GM18520 (cell line): ENCODE measurements around the gene TENT5C.

Source experiments
- ATAC-seq: cut with Tn5 transposase; IDR thresholded peaks from one replicate; pipeline ENCODE4 v1.9.1; 2021; ENCODE audit not compliant: unreplicated experiment

TENT5C gene

DNA sequence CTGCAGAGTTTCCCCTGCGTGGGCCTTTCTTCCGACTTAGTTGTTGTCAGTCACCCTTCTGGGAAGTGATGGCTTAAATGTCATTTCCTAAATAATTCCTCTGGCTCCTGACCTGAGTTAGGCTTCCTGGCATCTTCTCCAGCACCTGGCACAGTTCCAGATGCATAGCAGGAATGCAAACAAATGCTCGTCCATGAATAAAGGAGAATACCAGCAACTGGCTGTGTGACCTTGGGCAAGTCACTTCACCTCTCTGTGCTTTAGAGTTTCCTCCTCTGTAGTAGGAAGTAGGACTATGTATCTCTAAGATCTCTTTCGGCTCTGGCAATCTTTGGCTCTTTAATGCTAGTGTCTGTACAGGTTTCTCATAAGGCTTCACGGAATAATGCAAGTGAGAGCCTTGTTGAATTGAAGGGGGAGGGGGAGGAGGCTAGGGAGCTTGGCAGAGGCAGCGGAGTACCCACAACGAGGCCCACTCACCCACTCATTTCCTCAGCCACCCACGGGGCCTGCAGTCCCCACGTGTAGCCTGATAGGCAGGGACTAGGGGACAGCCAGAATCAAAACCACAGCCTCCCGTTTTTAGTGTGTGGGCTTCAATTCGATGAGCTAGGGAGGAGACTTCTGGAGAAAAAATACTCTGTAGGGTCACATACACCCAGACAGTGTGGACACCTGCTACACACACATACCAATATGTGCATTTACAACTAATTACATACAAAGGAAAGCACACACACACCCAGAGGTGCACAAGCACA lies 48.1 kb downstream of the TENT5C start:
- ATAC-seq, result no peak

DNA sequence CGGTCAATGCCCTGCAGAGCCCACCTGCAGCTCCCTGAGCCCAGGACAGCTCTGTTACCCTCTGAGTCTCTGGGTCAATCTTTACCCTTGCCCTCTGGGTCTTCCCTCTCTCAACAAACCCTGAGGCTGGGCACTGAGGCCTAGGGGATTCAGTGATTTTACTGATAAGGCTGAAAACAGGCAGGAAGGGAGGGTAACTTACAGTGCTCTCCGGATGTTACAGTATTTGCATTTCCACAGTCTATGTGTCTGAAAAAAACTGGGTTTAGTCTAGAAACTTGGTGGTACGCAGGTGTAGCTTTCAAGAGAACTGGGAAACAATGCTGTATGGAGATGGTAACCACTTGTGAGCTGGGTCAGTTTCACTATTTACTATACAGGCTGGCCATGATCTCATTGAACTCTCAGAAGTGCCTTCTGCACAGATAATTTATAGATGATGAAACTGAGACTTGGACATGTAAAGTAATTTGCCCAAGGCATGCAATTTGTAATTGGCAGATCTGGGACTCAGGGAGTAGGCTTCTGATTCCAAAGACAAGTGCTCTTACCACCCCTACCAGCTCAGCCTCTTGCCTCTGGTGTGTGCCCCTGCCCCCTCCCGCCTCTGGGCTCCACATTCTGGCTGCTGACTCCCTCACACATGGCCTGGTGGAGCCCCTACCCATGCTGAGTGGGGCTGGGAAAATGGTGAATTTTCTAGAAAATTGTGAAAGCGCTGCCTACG lies 48.8 kb downstream of the TENT5C start:
- peak; percentile 90 for ATAC-seq

DNA sequence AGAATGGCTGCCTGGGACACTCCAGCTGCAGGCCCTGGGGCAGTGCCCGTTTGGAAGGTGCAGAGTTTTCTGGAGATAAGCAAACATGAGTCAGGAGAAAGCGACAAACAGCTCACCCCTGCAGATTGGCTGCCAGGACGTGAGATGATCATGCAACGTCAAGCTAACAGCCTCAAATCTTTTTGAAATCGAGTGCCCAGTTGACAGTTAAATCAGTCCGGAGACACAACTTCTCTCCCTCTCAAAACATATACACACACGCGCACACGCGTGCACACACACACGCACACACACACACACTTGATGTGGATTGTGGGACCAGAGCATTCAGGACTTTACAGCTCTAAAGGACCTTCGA lies 49.4 kb downstream of the TENT5C start:
- no peak for ATAC-seq

DNA sequence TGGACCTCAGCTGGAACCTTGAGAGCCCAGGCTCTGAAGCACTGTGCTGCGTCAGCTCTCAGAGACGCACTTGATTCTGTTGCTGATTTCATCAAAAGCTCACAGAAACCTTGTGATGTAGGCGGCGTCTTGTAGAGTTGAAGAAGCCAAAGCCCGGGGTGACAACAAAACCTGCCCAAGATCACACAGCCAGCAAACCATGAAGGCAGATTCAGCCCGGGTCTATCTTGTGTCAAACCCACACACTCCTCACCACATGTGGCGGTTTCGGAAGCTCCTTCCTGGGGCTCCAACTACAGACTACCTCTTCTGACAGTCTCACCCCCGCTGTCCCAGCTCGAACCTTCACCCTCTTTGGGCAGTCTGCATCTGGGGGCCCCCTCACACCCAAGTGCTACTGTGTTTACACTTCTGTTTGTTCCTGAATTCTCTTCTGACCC lies 50.4 kb downstream of the TENT5C start:
- ATAC-seq, result peak; percentile 35

DNA sequence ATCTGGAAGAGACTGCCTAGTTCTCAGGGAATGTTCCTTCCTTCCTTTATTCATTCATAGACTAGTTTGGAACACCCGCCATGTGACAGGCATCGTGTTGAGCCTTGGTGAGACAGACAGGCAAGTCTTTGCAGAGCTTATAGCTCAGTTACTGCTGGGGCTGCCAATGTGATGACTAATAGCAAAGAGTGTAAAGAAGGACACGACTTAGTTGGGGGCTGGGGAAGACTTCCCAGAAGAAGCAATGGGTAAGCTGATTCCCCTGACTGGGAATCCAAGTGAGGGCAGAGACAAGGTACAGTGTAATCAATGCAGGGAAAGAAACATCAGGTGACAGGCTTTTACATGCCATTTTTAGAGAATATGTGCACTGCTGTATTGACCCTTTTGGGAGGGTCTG lies 51.2 kb downstream of the TENT5C start:
- ATAC-seq, result no peak

DNA sequence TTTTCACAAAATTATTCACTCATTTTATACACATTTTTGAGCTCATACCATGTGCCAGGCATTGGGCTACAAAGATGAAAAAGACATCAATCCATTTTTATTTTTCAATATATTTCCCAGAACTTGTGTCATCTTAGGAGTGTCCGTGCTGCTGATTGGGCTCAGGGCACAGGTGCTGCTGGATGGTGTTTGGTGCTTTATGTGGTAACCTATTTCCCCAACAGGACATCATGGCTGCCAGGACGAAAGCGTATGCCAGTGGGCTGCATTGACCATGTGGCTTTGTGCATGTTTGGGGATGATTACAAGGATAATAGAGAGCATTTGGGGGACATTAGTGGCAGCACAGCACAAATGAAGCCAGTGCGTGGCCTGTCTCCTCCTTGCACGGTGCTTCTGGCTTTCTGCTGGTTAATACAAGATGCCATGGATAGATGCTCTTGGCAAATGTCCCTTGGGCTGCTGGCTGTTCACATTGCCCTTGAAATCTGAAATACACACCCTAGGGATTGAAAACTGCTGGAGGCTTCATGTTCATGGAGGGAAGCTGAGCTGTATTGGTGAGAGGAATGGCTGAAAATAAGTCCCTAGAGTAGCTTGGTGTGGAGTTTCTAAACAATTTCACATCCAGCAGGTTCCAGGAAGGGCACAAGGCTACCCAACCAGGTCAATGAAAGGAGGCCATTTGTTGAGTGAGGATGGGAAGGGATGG lies 52.3 kb downstream of the TENT5C start:
- no peak for ATAC-seq

DNA sequence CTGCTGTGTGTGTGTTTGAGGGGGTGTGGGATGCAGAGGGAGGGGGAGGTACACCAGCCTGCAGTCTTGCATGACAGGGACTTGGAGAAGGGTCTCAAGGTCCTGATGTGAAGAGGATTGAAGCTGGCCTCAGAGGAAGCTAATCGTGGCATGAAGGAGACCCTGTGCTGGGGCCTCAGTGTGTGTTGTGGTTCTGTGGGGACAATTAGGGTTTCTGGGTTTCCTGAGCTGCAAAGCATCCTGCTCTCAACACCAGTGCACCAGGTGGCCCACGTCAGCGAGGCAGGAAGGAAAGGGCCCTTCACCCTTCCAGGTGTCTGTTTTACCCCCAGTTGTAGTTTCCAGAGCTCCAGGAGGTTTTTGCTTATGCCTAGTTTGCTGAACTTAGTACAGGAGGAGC lies 52.8 kb downstream of the TENT5C start:
- no peak for ATAC-seq

DNA sequence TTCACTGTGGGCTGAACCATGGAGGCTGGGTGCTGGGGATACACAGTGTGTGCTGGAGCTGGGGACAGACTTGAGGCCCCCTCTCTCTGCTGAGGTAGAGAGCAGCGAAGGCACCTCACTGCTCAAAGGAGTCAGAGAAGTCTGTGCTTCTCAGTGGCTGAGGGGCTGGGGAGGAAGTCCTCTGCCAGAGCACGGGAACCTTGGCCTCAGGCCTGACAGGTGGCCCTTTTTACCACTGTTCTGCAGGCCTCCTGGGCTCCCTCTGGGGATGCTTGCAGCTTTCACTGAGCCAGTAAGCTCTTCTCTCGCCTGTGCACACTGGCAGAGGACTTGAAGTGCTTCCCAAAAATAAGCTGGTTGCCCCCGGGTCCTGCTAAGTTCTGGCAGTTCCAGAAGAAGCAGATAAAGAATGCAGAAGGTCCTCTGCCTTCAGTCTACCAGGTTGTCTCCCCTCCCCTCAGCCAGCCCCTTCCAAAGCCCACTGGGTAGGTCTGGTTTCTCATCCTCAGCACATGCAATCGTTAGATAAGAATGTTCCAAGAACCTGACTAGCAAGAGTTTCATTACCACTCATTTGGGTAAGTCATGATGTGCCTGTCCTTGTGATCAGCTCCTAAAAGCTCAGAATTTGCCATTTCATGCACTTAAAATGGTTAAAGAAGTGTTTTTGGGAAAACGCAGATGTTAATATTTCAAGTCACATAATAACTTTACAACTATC lies 53.9 kb downstream of the TENT5C start:
- ATAC-seq, result no peak

DNA sequence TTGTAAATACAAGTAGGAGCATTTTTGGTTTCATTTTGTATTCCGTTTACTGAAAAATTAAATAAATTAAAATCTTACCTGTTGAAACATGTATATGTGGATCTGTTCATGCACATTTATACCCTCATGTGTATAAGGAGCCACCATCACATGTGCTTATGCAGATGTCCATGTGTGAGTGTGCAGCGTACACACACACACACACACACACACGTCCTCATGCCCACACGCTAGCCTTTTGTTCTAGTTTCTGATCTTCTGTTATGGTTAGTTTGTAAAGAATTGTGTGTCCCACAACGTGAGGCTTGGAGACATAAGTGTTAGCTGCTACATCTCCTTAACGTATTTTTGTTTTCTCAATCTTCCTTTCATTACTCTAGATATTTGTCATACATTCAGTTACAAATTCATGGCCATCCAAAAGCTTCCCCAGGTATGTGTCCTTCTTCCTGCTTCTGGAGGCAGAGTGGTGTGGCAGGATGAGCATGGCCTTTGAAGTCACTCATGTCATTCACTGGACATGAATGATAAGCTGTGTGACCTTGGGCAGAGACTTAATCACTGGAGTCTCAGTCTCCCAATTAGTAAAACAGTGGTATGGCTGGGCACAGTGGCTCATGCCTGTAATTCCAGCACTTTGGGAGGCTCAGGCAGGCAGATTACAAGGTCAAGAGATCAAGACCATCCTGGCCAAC lies 54.6 kb downstream of the TENT5C start:
- ATAC-seq, result no peak

DNA sequence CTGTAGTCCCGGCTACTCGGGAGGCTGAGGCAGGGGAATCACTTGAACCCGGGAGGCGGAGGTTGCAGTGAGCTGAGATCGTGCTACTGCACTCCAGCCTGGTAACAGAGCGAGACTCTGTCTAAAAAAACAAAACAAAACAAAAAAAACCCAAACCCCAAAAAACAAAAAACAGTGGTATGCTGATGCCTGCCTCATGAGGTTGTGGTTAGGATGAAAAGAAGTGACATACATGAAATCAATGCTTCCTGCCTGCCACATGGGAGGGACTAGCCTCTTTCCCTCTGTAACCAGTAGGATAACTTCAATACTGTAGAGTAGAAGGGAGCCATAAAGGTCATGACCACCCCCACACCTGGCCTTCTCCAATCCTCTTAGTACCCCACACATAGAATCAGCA lies 55.2 kb downstream of the TENT5C start:
- no peak for ATAC-seq

DNA sequence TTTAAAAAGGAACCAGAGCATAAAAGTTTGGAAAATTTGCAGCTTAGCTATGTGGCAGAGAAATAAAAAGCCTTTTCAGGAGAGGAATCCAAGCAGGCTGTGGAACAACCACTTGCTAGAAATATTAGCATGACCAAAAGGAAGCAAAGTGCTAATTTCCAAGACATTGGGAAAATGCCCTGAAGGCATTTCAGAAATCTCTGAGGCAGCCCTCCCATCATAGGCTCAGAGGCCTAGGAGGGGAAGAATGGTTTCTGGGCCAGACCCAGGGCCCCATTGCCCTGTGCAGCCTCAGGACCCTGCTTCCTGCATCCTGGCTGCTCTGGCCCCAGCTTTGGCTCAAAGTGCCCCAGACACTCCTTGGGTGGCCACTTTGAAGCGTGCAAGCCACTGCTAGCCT lies 56.8 kb downstream of the TENT5C start:
- ATAC-seq, result no peak

DNA sequence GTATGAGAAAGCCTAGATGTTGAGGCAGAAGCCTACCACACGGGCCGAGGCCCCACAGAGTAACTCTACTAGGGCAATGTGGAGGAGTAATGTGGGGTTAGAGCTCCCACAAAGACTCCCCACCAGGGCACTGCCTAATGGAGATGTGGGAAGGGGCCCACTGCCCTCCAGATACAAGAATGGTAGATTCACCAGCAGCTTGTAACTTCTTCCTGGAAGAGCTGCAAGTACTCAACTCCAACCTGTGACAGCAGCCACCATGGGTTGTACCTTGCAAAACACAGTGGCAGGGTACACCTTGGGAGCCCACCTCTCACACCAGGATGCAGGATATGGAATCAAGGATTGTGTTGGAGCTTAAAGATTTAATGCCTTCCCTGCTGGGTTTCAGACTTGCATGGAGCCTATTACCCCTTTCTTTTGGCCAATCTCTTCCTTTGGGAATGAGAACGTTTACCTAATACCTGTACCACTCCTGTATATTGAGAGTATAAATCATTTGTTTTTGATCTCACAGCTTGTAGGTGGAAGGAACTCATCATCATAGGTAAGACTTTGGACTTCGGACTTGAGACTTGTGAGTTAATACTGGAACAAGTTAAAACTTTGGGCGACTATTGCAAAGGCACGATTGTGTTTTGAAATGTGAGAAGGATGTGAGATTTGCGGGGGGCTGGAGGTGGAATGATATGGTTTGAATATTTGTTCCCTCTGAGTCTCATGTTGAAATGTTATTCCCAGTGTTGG lies 57.5 kb downstream of the TENT5C start:
- ATAC-seq, result no peak

DNA sequence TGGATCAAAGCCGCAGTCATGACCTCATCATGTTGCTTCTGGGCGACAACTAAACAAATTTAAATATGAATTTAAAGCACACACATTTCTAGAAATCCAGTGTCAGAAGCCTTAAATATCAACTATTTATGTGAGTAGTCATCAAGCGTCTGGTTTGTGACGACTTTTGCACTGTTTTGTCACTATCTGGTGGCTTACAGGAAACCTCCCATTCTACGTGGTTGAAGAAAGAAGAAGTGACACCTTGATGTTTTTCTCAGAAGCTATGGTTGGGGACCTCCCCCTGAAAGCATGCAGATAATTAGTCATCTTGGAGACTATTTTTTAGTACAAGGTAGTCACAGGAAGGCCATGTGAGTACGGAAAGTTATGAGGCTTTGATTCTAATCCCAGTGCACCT lies 58.5 kb downstream of the TENT5C start:
- ATAC-seq, result peak; percentile 99

DNA sequence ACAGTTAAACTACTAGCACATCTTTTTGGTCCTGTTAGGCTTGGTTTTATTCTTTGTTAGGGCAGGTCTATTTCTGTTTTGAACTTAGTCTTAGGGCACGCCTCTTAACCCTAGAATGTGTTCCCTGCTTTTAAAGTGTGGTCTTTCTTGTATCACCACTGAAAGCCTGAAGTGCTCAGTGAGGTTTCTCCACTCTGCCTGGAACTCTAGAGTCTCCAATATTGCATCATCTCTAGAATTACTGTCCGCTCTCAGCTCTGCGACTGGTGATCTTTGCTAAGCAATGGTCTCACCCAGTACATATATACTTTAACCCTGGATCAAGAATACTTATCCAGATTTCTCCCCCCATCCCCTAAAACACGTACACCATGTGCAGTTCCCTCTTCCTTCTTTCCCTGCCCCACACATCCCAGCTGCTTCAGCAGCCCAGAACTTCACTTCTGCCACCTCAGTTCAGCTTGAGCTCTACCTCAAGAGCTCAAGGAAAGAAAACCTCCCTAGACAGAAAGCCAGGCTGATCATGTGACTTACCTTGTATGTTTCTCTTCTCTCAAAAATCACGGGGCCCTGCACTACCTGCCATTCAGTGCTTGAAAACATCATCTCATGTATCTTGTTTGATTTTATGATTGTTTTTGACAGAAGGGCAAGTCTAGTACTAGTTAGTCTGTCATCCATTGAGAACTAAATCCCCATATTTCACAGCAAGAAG lies 59.9 kb downstream of the TENT5C start:
- ATAC-seq, result no peak

DNA sequence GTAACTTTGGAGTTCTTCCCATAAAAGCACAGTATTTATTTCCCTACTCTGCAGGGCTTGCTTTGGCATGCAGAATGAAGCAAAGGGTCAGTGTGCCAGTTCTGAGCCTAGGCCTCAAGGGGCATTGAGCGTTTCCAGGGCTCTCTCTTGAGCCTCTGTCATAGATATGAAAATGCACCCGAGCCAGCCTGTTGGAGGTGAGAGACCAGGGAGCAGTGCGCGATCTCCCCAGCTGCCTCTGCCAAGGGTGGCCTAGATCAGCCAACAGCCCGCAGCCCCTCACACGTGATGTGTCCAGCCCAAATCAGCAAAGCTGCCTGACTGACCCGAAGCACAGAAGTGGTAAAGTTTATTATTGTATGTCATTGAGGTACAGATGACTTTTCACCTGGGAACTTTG lies 63.7 kb downstream of the TENT5C start:
- ATAC-seq, result no peak

DNA sequence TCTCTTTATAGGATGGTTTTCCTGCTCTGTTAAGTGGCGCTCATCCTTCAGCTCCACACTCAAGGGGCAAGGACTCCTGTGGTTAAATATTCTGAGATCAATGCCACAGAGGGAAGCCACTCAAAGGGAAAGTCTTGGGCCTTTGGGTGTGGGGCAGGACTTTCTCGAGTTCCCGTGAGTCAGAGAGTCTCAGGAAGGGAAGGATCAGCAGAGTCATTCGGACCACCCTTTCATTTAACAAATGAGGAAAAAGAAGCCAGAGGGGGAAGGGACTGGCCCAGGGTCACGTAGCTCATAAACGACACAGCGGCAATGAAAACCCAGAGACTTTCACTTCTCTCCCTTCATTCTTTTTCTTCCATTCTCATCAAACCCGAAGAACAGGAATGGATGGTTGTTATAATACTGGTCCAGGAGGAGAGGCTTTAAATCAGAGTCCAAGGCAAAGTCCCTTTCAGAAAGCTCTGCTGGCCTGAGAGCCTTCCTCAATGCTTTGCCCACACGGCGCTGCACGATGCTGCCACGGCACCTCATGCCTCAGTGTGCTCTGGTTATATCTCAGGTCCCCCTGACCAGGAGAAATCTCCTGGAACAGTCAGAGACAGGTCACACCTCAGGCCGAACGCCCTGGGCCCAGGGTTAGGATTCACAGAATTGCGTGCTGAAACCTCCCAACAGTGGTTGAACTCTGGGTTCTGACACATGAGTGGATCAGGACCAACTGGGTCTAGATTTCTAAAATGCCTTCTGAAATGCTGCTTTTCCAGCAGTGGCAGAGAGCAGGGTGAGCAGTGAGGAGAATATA lies 65.3 kb downstream of the TENT5C start:
- no peak for ATAC-seq

DNA sequence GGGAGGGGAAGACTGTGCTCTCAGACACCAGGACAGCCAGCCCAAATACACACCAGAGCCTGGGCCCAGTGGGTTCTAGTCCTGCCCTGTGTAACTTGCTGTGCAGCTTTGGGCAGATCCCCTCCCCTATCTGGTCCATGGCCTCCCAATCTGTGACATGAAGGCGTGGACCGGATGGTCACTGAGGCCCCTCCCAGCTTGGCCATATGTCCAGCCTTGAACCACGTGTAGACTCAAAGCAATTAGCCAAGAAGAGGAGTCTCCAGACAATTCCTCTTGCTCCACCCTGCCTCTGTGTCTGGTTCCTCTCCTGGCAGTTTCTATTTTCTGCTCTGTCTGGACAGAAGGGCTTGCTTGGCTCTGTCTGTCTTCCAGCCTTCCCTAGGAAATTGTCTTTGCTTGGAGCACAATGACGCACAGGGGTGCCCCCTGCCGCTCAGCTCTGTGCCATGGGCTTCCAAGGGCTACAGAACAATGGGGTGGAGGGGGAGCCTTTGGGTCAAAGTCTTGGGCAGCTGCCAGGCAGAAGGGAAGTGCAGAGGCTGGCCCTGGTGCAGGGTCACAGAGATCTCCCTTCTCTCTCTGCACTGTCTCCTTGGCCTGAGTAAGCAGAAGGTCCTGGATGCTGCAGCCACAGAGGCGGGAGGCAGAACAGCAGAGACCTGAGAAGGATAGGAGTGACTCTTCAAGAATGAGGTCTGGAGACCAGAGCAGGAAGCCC lies 66.1 kb downstream of the TENT5C start:
- ATAC-seq, result no peak

DNA sequence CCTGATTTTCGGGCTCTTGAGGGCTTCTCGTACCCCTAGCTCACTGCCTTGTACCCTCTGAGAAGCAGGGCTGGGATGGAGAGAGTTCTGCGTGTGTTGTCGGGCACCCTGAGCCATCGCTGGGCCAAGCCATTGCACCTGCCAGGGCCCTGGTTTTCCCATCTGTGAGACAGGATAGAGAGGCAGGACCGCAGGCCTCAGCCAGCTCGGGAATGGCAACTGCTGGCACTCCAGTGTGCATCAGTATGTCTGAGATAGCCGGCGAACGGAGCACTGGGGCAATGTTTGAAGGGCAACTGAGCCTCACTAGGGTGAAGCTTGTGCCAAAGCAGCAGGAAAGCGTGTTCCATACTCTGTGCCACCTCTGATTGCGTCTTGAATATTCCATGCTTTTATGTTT lies 66.9 kb downstream of the TENT5C start:
- ATAC-seq, result no peak
